ENCODE measurements around the gene TRPM7.
A peak's percentile ranks its signal among the peaks of the same experiment; 100 is the strongest.
"Not testable (repeated sequence)": the region's sequence is repeated elsewhere in the genome, so short reads cannot be mapped to it uniquely, and the experiment has no call there.

Gene TRPM7

GRCh38 chr15:50670115-50670514 lies 16.5 kb downstream of the TRPM7 start:
- no peak for DNase-seq (ENCODE audit: low read depth in 2 of 2)

GRCh38 chr15:50669611-50670010 lies 17.0 kb downstream of the TRPM7 start:
- DNase-seq (ENCODE audit: low read depth in 2 of 2): no peak

GRCh38 chr15:50665938-50666337 lies 20.7 kb downstream of the TRPM7 start:
- no peak for DNase-seq (ENCODE audit: low read depth in 2 of 2)

- no peak for DNase-seq (ENCODE audit: low read depth in 2 of 2)
These were observed 31.0 kb downstream of the TRPM7 start for GRCh38 chr15:50655555-50655954.

- no peak for DNase-seq (ENCODE audit: low read depth in 2 of 2)
These were observed 33.3 kb downstream of the TRPM7 start for GRCh38 chr15:50653156-50653743.

GRCh38 chr15:50652671-50653070 lies 33.9 kb downstream of the TRPM7 start:
- DNase-seq (ENCODE audit: low read depth in 2 of 2): no peak

GRCh38 chr15:50641318-50641717 lies 45.3 kb downstream of the TRPM7 start:
- no peak for DNase-seq (ENCODE audit: low read depth in 2 of 2)

- no peak for DNase-seq (ENCODE audit: low read depth in 2 of 2)
These were observed 50.5 kb downstream of the TRPM7 start for GRCh38 chr15:50636146-50636545.

GRCh38 chr15:50633653-50634052 lies 52.9 kb downstream of the TRPM7 start:
- no peak for DNase-seq (ENCODE audit: low read depth in 2 of 2)

GRCh38 chr15:50628421-50628820 lies 58.2 kb downstream of the TRPM7 start:
- DNase-seq (ENCODE audit: low read depth in 2 of 2): no peak

- DNase-seq (ENCODE audit: low read depth in 2 of 2): peak; percentile 9 to 11
These were observed 59.1 kb downstream of the TRPM7 start for GRCh38 chr15:50627351-50628055.

- peak in 1 of 2 experiments; percentile 2 for DNase-seq (ENCODE audit: low read depth in 2 of 2)
These were observed 61.9 kb downstream of the TRPM7 start for GRCh38 chr15:50624616-50625168.

GRCh38 chr15:50622361-50622943 lies 64.1 kb downstream of the TRPM7 start:
- not testable (repeated sequence) for DNase-seq (ENCODE audit: low read depth in 2 of 2)

- not testable (repeated sequence) for DNase-seq (ENCODE audit: low read depth in 2 of 2)
These were observed 69.6 kb downstream of the TRPM7 start for GRCh38 chr15:50616960-50617359.

GRCh38 chr15:50616554-50616953 lies 70.0 kb downstream of the TRPM7 start:
- not testable (repeated sequence) for DNase-seq (ENCODE audit: low read depth in 2 of 2)

GRCh38 chr15:50613600-50613999 lies 73.0 kb downstream of the TRPM7 start:
- DNase-seq (ENCODE audit: low read depth in 2 of 2): no peak

- no peak for DNase-seq (ENCODE audit: low read depth in 2 of 2)
These were observed 79.5 kb downstream of the TRPM7 start for GRCh38 chr15:50607129-50607528.

- no peak for DNase-seq (ENCODE audit: low read depth in 2 of 2)
These were observed 81.1 kb downstream of the TRPM7 start for GRCh38 chr15:50605462-50605861.

- DNase-seq (ENCODE audit: low read depth in 2 of 2): not testable (repeated sequence)
These were observed 84.6 kb downstream of the TRPM7 start for GRCh38 chr15:50602028-50602427.

- DNase-seq (ENCODE audit: low read depth in 2 of 2): no peak
These were observed 92.3 kb downstream of the TRPM7 start for GRCh38 chr15:50594311-50594710.

- no peak for DNase-seq (ENCODE audit: low read depth in 2 of 2)
These were observed 92.8 kb downstream of the TRPM7 start for GRCh38 chr15:50593761-50594160.

- DNase-seq (ENCODE audit: low read depth in 2 of 2): no peak
These were observed 96.3 kb downstream of the TRPM7 start for GRCh38 chr15:50590288-50590687.

- DNase-seq (ENCODE audit: low read depth in 2 of 2): no peak
These were observed 109.1 kb downstream of the TRPM7 start for GRCh38 chr15:50577492-50577891.

Data from fibroblast of skin of left quadriceps (primary cell).